GM11168 (cell line): Measurements from ENCODE around the gene ORAI2.
"Not testable (repeated sequence)": the region's sequence is repeated elsewhere in the genome, so short reads cannot be mapped to it uniquely, and the experiment has no call there.

Experiments
- in situ Hi-C: fragments of 300-500 bp; cut with MboI; formaldehyde crosslinking; loops from one replicate; pipeline ENCODE4 v1.12.0; 2022; ENCODE audit warnings: low sequenced_read_pairs; ENCODE audit not compliant: unreplicated experiment

The ORAI2 gene

DNA sequence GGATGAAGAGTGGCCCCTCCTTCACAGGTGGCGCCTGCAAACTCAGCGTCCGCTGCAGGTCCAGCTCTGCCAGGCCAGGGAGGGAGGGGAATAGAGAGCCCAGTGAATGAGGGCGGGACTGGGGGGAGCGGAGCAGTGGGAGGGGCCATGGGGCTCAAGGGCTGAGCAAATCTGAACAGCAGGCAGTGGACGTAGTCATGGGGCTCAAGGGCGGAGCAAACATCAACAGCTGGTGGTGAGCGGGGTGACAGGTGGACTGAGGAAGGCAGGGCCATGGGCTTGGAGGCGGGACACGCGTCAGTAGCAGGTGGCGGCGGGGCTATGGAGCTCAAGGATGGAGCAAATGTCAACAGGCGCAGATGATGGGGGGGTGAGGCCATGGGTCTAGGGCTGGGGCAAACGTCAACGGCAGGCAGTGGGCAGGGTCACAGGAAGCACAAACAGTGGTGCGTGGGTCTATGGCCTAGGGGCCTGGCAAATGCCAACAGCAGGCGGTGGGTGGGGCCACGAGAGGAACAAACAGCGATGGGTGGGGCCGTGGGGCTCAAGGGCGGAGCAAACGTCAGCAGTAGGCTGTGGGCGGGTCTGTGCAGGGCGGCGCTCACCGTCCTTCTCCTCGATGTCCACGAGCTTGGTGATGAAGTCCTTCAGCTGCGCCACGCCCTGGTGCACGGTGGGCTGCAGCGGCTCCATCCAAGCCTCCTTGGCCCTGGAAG, 60.0 kb downstream of the ORAI2 start:
- in situ Hi-C loops = not testable (repeated sequence)

DNA sequence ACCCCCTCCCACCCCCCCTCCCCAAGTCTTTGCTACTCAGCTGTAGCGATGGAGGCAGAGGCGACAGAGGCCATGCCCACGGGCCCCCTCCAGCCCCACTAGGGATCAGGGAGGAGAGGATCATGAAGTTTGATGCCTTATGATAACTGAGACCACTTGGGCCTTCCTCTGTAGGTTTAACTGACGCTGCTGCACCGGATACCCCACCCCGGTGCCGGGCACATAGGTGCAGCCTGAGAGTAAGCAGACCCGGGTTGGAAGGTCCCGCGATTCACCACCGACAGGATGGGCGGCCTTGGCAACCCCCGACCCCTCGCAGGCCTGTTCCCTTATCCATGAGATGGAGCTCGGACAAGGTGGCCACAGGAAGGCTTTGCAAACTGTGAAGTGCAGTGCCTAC, 60.7 kb downstream of the ORAI2 start:
- in situ Hi-C loops = not testable (repeated sequence)

DNA sequence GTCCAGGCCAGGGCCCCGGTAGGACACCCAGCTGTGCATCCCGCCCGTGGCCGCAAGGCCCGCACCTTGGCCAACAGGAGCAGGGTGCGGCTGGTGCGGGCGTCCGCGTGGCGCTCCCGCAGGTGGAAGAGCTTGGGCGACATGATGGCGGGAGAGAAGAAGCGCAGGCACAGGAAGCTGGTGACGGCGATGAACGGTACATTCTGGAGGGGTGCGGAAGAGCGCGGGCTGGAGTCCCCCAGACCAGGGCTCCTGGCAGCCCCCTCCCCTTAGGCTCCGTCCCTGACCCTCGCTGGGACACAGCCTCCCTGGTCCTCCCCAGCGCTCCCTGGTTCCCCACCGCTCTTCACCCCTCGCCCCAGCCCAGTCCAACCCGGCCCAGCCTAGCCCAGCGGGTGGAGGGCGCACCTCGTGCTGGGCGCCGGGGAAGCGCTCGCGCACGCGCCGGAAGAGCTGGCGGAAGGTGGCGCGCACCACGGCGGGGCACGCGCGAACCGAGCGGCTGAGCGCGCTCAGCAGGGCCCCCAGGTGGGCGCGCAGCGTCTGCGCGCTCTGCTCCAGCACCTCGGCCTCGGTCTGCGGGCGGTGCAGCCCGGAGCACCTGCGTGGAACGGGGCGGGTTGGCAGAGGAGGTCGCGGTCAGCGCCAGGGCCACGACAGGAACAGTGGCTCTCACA, 61.2 kb downstream of the ORAI2 start:
- in situ Hi-C loops = not testable (repeated sequence)

DNA sequence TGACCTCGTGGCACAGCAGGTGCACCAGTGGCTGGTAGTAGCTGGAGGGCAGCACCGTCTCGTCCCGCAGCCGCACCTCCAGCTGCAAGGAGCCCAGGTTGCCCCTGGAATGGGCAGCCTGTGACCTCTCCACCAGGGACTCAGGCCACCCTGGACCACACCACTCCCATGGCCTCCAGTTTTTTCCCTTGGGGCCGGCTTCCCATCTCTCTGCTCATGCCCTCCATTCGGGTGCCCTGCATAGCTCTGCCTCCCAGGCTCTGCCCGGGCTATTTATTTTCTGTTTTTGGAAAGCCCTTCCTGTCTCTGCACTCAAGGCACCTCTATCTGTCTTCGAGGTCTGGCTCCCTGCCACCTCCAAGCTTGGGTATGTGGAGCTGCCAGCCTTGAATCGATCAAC, 63.5 kb downstream of the ORAI2 start:
- in situ Hi-C loops = not testable (repeated sequence)

DNA sequence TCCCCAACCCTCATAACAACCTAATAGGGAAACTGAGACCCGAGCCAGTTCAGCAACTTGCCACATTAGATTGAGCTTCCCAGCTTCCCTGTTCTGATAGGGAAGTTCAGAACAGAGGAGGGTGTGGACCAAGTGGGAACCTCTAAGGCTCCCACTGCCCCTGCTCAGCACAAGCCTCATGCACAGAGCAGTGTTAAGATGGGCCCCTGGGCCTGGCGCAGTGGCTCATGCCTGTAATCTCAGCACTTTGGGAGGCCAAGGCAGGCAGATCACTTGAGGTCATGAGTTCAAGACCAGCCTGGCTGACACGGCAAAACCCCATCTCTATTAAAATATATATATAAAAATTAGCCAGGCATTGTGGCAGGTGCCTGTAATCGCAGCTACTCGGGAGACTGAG, 63.9 kb downstream of the ORAI2 start:
- in situ Hi-C loops = not testable (repeated sequence)

DNA sequence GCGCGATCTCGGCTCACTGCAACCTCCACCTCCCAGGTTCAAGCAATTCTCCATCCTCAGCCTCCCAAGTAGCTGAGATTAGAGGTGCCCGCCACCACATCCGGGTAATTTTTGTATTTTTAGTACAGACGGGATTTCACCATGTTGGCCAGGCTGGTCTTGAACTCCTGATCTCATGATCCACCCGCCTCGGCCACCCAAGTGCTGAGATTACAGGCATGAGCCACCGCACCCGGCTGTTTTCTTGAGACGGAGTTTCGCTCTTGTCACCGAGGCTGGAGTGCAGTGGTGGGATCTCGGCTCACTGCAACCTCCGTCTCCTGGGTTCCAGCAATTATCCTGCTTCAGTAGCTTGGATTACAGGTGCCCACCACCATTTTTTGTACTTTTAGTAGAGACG, 64.9 kb downstream of the ORAI2 start:
- in situ Hi-C loops = not testable (repeated sequence)

DNA sequence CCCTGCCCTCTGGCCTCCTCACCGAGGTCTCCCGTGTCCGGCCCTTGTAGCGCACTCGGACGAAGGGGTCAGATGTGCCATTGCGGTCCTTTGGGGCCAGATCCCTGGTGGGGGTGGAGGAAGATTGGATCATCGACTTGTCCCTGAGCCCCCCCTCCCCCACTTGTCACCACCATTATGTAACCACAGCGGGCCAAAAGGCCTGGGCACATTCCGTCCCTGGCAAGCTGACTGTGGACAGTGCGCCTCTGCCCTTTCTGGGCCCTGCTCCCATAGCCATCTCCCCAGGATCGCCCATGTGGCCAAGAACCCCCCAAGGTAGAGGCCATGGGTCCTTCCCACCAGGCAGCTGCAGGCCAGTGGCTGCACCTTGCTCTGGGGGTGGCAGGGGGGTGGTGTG, 69.8 kb downstream of the ORAI2 start:
- in situ Hi-C loops = loop anchor here (25.0 kb wide), 1 partner anchor 109 kb away; the partner anchor contains the start of gene RASA4

DNA sequence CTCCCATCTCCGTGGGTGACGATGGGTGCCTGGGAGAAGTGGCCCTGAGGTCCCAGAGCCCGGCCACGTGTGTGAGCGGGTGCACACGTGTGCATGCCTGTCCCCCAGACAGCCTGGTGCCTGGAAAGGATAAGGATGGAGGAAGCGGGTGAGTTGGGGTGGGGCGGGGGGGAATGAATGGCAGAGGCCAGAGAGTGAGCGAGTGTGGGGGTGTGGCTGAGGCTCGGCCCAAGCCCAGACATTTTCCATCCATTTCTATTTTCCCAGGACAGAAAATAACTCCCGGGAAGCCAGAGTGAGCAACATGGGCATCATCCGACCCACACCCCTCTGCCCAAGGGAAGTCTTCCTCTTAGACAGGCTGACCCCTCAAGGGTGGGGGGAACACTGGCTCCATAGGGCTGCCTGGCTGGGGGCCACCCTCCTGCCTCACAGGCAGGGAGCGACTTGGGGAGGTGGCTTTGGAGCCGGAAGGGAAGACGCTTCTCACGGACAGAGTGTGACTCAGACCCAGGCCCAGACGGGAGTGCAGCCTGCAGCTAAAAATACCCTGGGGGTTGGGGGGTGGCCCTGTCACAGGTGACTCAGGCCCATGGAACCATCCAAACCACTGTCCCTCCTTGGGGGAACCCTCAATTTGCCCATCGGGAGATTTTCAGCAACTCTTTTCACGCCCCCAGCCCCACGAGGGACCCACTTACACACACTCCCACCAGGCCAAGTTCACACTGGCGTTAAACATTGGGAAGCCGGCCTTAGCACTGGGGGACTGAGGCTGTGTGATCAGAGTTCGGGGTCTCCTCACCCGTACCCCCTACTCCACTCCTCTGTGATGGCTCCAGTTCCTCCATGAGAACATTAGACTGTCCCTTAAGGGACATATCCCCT, 72.2 kb downstream of the ORAI2 start:
- in situ Hi-C loops = loop anchor here (25.0 kb wide), 1 partner anchor 107 kb away; the partner anchor contains the start of gene RASA4
